ENCODE results near the gene CHST15. TPM values are rescaled to one million over a fixed set of nuclear protein-coding genes. Genes with fewer than 3 reads are reported as not detected.

Gene CHST15
- polyA plus RNA-seq, 1 donor from 2014 or later: 0.79 TPM

DNA sequence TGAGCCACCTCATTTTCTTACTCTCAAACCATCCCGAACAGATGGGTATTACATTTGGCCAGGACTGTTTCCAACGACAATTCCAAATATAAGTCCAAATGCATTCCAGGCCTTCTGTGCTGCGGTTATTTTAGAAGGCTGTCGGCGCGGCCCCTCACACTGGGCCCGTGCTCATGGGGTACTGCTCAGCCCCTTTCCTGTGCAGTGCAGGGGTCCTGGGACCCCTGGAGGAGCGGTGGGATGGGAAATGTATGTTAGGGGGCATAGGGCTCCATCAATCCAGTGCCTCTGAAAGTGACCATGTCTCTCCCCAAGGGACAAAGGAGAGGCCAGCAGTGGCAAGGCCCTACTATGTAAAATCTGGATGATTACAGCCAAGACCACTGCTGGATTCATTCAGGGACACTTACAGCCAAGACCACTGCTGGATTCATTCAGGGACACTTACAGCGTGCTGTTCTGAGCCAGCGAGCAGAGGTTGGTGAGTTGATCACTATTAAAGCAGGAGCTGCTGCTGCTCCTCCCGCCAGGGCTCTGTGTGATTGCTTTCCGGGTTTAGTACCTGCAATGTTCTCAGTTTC, 66.3 kb downstream of the CHST15 start:
- Histone ChIP-seq H3F3A (ENCODE audit: insufficient read depth, low read length, poor library complexity, severe bottlenecking) (no peaks in the 10 kb centered on the region), H3K4me2 (ENCODE audit: low read length) (no peak overlapping the region), H3K4me3 (ENCODE audit: low read length) (no peak overlapping the region), H3K27ac (ENCODE audit: low read length) (no peak overlapping the region), H2AFZ (ENCODE audit: low read depth, low read length) (no peak overlapping the region), H3K9me2 (ENCODE audit: insufficient read depth, low read length) (no peaks in the 10 kb centered on the region), H3K9me3 (ENCODE audit: low read length) (no peaks in the 10 kb centered on the region), H3K27me3 (ENCODE audit: insufficient read depth, low read depth, low read length) (no peaks in the 10 kb centered on the region), H3K36me3 (ENCODE audit: insufficient read depth, low read length) (no peaks in the 10 kb centered on the region), H3K79me2 (replicated peaks; ENCODE audit: insufficient read depth, low read length) (no peaks in the 10 kb centered on the region), H3K9ac (ENCODE audit: low read length) (no peak overlapping the region), H4K20me1 (ENCODE audit: insufficient read depth) (no peaks in the 10 kb centered on the region)
- TF ChIP-seq SMC3 (conservative IDR thresholded peaks at IDR 0.05; ENCODE audit: poor library complexity): no peak
- TF ChIP-seq, protein P1, sequence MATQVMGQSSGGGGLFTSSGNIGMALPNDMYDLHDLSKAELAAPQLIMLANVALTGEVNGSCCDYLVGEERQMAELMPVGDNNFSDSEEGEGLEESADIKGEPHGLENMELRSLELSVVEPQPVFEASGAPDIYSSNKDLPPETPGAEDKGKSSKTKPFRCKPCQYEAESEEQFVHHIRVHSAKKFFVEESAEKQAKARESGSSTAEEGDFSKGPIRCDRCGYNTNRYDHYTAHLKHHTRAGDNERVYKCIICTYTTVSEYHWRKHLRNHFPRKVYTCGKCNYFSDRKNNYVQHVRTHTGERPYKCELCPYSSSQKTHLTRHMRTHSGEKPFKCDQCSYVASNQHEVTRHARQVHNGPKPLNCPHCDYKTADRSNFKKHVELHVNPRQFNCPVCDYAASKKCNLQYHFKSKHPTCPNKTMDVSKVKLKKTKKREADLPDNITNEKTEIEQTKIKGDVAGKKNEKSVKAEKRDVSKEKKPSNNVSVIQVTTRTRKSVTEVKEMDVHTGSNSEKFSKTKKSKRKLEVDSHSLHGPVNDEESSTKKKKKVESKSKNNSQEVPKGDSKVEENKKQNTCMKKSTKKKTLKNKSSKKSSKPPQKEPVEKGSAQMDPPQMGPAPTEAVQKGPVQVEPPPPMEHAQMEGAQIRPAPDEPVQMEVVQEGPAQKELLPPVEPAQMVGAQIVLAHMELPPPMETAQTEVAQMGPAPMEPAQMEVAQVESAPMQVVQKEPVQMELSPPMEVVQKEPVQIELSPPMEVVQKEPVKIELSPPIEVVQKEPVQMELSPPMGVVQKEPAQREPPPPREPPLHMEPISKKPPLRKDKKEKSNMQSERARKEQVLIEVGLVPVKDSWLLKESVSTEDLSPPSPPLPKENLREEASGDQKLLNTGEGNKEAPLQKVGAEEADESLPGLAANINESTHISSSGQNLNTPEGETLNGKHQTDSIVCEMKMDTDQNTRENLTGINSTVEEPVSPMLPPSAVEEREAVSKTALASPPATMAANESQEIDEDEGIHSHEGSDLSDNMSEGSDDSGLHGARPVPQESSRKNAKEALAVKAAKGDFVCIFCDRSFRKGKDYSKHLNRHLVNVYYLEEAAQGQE (IDR thresholded peaks at IDR 0.05; ENCODE audit: borderline replicate concordance): no peak
- TF ChIP-seq, protein P2, sequence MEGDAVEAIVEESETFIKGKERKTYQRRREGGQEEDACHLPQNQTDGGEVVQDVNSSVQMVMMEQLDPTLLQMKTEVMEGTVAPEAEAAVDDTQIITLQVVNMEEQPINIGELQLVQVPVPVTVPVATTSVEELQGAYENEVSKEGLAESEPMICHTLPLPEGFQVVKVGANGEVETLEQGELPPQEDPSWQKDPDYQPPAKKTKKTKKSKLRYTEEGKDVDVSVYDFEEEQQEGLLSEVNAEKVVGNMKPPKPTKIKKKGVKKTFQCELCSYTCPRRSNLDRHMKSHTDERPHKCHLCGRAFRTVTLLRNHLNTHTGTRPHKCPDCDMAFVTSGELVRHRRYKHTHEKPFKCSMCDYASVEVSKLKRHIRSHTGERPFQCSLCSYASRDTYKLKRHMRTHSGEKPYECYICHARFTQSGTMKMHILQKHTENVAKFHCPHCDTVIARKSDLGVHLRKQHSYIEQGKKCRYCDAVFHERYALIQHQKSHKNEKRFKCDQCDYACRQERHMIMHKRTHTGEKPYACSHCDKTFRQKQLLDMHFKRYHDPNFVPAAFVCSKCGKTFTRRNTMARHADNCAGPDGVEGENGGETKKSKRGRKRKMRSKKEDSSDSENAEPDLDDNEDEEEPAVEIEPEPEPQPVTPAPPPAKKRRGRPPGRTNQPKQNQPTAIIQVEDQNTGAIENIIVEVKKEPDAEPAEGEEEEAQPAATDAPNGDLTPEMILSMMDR (IDR thresholded peaks at IDR 0.05; ENCODE audit: poor library complexity, severe bottlenecking): no peak
- TF ChIP-seq MXI1 (conservative IDR thresholded peaks at IDR 0.05; ENCODE audit: poor library complexity, severe bottlenecking): no peak
- TF ChIP-seq EP300 (conservative IDR thresholded peaks at IDR 0.05; ENCODE audit: poor library complexity, severe bottlenecking): no peak
- TF ChIP-seq POLR2AphosphoS5 (IDR thresholded peaks at IDR 0.05): no peak
- no peak for TF ChIP-seq EZH2 (IDR thresholded peaks at IDR 0.05; ENCODE audit: borderline replicate concordance, insufficient read depth, low read length, poor library complexity, severe bottlenecking)
- TF ChIP-seq RAD21 (conservative IDR thresholded peaks at IDR 0.05): no peak
- TF ChIP-seq TAF1 (IDR thresholded peaks at IDR 0.05; ENCODE audit: low read depth): no peak

DNA sequence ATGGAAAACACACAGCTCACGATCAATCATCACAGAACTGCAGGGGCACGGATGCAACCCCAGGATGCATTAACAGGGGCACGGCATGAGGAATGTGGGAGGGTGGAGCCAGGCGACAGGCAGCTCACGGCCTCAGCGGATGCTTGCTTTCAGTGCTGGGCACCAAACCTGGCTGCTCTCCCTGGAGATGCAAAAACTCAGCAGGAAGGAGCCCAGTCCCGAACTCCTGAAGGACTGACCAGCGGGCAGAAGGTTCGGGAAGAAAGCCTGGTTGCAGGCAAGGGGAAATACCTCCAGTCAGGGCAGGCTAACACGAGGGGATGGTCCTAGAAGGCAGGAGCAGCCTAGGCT, 66.8 kb downstream of the CHST15 start:
- Histone ChIP-seq H3K9me3 (ENCODE audit: low read length) (no peaks in the 10 kb centered on the region), H3F3A (ENCODE audit: insufficient read depth, low read length, poor library complexity, severe bottlenecking) (no peaks in the 10 kb centered on the region), H4K20me1 (ENCODE audit: insufficient read depth) (no peaks in the 10 kb centered on the region), H3K4me2 (ENCODE audit: low read length) (no peak overlapping the region), H3K27ac (ENCODE audit: low read length) (no peak overlapping the region), H3K36me3 (ENCODE audit: insufficient read depth, low read length) (no peaks in the 10 kb centered on the region), H3K79me2 (replicated peaks; ENCODE audit: insufficient read depth, low read length) (no peaks in the 10 kb centered on the region), H3K9me2 (ENCODE audit: insufficient read depth, low read length) (no peaks in the 10 kb centered on the region), H3K4me3 (ENCODE audit: low read length) (no peak overlapping the region), H3K27me3 (ENCODE audit: insufficient read depth, low read depth, low read length) (no peaks in the 10 kb centered on the region), H2AFZ (ENCODE audit: low read depth, low read length) (no peak overlapping the region), H3K9ac (ENCODE audit: low read length) (no peak overlapping the region)
- TF ChIP-seq MXI1 (conservative IDR thresholded peaks at IDR 0.05; ENCODE audit: poor library complexity, severe bottlenecking) (no peak), RAD21 (conservative IDR thresholded peaks at IDR 0.05) (no peak), EP300 (conservative IDR thresholded peaks at IDR 0.05; ENCODE audit: poor library complexity, severe bottlenecking) (no peak), EZH2 (IDR thresholded peaks at IDR 0.05; ENCODE audit: borderline replicate concordance, insufficient read depth, low read length, poor library complexity, severe bottlenecking) (no peak), POLR2AphosphoS5 (IDR thresholded peaks at IDR 0.05) (no peak), SMC3 (conservative IDR thresholded peaks at IDR 0.05; ENCODE audit: poor library complexity) (no peak), TAF1 (IDR thresholded peaks at IDR 0.05; ENCODE audit: low read depth) (no peak)
- TF ChIP-seq, protein P2 (IDR thresholded peaks at IDR 0.05; ENCODE audit: poor library complexity, severe bottlenecking): no peak
- TF ChIP-seq, protein P1 (IDR thresholded peaks at IDR 0.05; ENCODE audit: borderline replicate concordance): no peak
